Panc1 (cell line): ENCODE data around the gene TMEM62. TPM values are rescaled to one million over a fixed set of nuclear protein-coding genes. Genes with fewer than 3 reads are reported as not detected.

Source experiments
- ATAC-seq: fragments of 200-7000 bp; cut with Tn5 transposase; 2 replicates; pipeline ENCODE4 v1.9.1; 2020; ENCODE audit warnings: mild to moderate bottlenecking, moderate library complexity
- BruUV-seq: library from RNA; stranded (reverse); fragments of 400-500 nt; replicated peaks from 2 replicates; lab custom pipeline; 2021; lab: Mats Ljungman, UMichigan
- CTCF ChIA-PET: fragments of 300-600 bp; sonication (Branson Sonifier 250); formaldehyde crosslinking; loops from one replicate; lab custom pipeline; 2022; ENCODE audit warnings: antibody characterized with exemption; lab: Charles Lee
- POLR2A ChIA-PET: fragments of 300-600 bp; sonication (Branson Sonifier 250); formaldehyde crosslinking; loops from one replicate; lab custom pipeline; 2022; ENCODE audit warnings: antibody characterized with exemption; lab: Charles Lee
- DNase-seq: peaks from one replicate; pipeline ENCODE4 v3.0.0-alpha.2; 2010; ENCODE audit warnings: low read depth, low spot score
- H3K27ac ChIP-seq: 2 replicates; pipeline ENCODE4 v1.5.1; 2011; ENCODE audit warnings: mild to moderate bottlenecking, low read length, inconsistent platforms
- H3K27me3 ChIP-seq: fragments of 200-500 bp; sonication (Bioruptor generic); 2 replicates; pipeline ENCODE4 v1.6.0; 2014; ENCODE audit warnings: low read length, inconsistent platforms; ENCODE audit not compliant: control insufficient read depth, insufficient read depth
- H3K36me3 ChIP-seq: fragments of 200-500 bp; sonication (Bioruptor generic); 2 replicates; pipeline ENCODE4 v1.5.1; 2014; ENCODE audit warnings: inconsistent platforms, mild to moderate bottlenecking, low read length, moderate library complexity; ENCODE audit not compliant: control insufficient read depth, insufficient read depth
- H3K4me1 ChIP-seq: 2 replicates; pipeline ENCODE4 v1.5.1; 2011; ENCODE audit warnings: inconsistent platforms, mild to moderate bottlenecking, low read length, moderate library complexity; ENCODE audit not compliant: control insufficient read depth, insufficient read depth
- H3K4me3 ChIP-seq, 2 experiments: 2 replicates each; pipeline ENCODE4 v1.5.1; 2011 to 2012; ENCODE audit warnings: low read depth in 2 of 2, low read length in 2 of 2, mild to moderate bottlenecking in 2 of 2, inconsistent platforms in 1 of 2, moderate library complexity in 1 of 2
- H3K9me3 ChIP-seq: fragments of 200-500 bp; sonication (Bioruptor generic); 2 replicates; pipeline ENCODE4 v1.5.1; 2014; ENCODE audit warnings: low read depth, mild to moderate bottlenecking, inconsistent platforms, low read length, moderate library complexity; ENCODE audit not compliant: control insufficient read depth, insufficient read depth
- CTCF ChIP-seq: fragments of 450-650 bp; IDR thresholded peaks from 2 replicates; pipeline ENCODE4 v1.5.1; 2017; ENCODE audit warnings: mild to moderate bottlenecking
- POLR2AphosphoS5 ChIP-seq: IDR thresholded peaks from 2 replicates; pipeline ENCODE4 v1.6.1; 2012; ENCODE audit warnings: mild to moderate bottlenecking, low read depth, low read length, moderate library complexity
- SIN3A ChIP-seq: IDR thresholded peaks from 2 replicates; pipeline ENCODE4 v1.6.1; 2012; ENCODE audit warnings: low read depth, mild to moderate bottlenecking, low read length, moderate library complexity, borderline replicate concordance; ENCODE audit not compliant: insufficient read depth
- TCF7L2 ChIP-seq: IDR thresholded peaks from 2 replicates; pipeline ENCODE4 v1.6.1; 2011; ENCODE audit warnings: mild to moderate bottlenecking, low read depth, low read length, inconsistent platforms
- in situ Hi-C: cut with HindIII; loops from 2 replicates; pipeline ENCODE4 v1.10.0; 2016; ENCODE audit warnings: low sequenced_read_pairs, low pct_unique_long_range_greater_than_20kb
- intact Hi-C: fragments of 100-400 bp; cut with micrococcal nuclease; formaldehyde crosslinking; loops from one replicate; pipeline ENCODE4 v1.10.0; 2022; ENCODE audit not compliant: unreplicated experiment
- total RNA-seq: library from RNA; stranded (reverse); gene quantifications from one replicate; pipeline ENCODE4 v1.2.1, GENCODE V29; 2021; ENCODE audit not compliant: unreplicated experiment
- TF ChIP-seq, protein P1 (sequence below), 2 experiments: IDR thresholded peaks; 2 replicates each; pipeline ENCODE4 v1.6.1; 2011 to 2012; ENCODE audit warnings: low read depth in 2 of 2, control low read depth in 1 of 2, low read length in 1 of 2, mild to moderate bottlenecking in 1 of 2, moderate library complexity in 1 of 2; ENCODE audit not compliant: insufficient read depth in 1 of 2

TMEM62 gene
- total RNA-seq, 1 experiment from 2014 or later = 20.4 TPM

- DNase-seq = no peak
- no peaks in the 10 kb centered on the region for H3K4me1 ChIP-seq
- no peaks in the 10 kb centered on the region for H3K9me3 ChIP-seq
- H3K27ac ChIP-seq = no peak overlapping the region
- H3K4me3 ChIP-seq = no peak overlapping the region
- in situ Hi-C loops = no loop called here
- TF ChIP-seq CTCF (no peak), SIN3A (no peak), TCF7L2 (no peak), POLR2AphosphoS5 (no peak)
- TF ChIP-seq, protein P1, sequence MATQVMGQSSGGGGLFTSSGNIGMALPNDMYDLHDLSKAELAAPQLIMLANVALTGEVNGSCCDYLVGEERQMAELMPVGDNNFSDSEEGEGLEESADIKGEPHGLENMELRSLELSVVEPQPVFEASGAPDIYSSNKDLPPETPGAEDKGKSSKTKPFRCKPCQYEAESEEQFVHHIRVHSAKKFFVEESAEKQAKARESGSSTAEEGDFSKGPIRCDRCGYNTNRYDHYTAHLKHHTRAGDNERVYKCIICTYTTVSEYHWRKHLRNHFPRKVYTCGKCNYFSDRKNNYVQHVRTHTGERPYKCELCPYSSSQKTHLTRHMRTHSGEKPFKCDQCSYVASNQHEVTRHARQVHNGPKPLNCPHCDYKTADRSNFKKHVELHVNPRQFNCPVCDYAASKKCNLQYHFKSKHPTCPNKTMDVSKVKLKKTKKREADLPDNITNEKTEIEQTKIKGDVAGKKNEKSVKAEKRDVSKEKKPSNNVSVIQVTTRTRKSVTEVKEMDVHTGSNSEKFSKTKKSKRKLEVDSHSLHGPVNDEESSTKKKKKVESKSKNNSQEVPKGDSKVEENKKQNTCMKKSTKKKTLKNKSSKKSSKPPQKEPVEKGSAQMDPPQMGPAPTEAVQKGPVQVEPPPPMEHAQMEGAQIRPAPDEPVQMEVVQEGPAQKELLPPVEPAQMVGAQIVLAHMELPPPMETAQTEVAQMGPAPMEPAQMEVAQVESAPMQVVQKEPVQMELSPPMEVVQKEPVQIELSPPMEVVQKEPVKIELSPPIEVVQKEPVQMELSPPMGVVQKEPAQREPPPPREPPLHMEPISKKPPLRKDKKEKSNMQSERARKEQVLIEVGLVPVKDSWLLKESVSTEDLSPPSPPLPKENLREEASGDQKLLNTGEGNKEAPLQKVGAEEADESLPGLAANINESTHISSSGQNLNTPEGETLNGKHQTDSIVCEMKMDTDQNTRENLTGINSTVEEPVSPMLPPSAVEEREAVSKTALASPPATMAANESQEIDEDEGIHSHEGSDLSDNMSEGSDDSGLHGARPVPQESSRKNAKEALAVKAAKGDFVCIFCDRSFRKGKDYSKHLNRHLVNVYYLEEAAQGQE (IDR thresholded peaks at IDR 0.05; ENCODE audit: insufficient read depth in 1 of 2, low read depth in 2 of 2, low read length in 1 of 2) = no peak
- H3K27me3 ChIP-seq = no peaks in the 10 kb centered on the region
- ATAC-seq = no peak
- POLR2A ChIA-PET = no interaction called here
- no peaks in the 10 kb centered on the region for H3K36me3 ChIP-seq
- intact Hi-C loops = no loop called here
- no TSS peak for BruUV-seq
- CTCF ChIA-PET = interaction anchor here (0.7 kb wide), 1 partner anchor 131 kb away, joined by 3 read pairs; no protein-coding TSS in a partner anchor
Measured at GRCh38 chr15:43094416-43095030, 38.9 kb upstream of the TMEM62 start.

GRCh38 chr15:43095243-43095642, 38.1 kb upstream of the TMEM62 start:
- no peak for DNase-seq
- no peak overlapping the region for H3K27ac ChIP-seq
- TF ChIP-seq POLR2AphosphoS5 = no peak
- no peak for TF ChIP-seq TCF7L2
- no peak for TF ChIP-seq SIN3A
- TF ChIP-seq, protein P1 (IDR thresholded peaks at IDR 0.05; ENCODE audit: insufficient read depth in 1 of 2, low read depth in 2 of 2, low read length in 1 of 2) = no peak
- TF ChIP-seq CTCF = no peak
- ChIA-PET CTCF (no interaction called here), POLR2A (interaction anchor here (0.7 kb wide), 1 partner anchor 101 kb away, joined by 5 read pairs; no protein-coding TSS in a partner anchor)
- H3K9me3 ChIP-seq = no peaks in the 10 kb centered on the region
- intact Hi-C loops (no loop called here), in situ Hi-C loops (no loop called here)
- BruUV-seq = no TSS peak
- no peak for ATAC-seq
- no peaks in the 10 kb centered on the region for H3K4me1 ChIP-seq
- no peaks in the 10 kb centered on the region for H3K36me3 ChIP-seq
- H3K27me3 ChIP-seq = no peaks in the 10 kb centered on the region
- H3K4me3 ChIP-seq = no peak overlapping the region
